K562 (cell line): Measurements from ENCODE around the gene TIMM17B. TPM values are rescaled to one million over a fixed set of nuclear protein-coding genes. Genes with fewer than 3 reads are reported as not detected.

Experiments used
- ATF6 ChIP-seq: sonication (generic); formaldehyde crosslinking; IDR thresholded peaks from 2 replicates; pipeline ENCODE4 v1.4.0; 2020; ENCODE audit warnings: mild to moderate bottlenecking, missing genetic modification reagents
- ATF7 ChIP-seq: fragments of 450-650 bp; IDR thresholded peaks from 2 replicates; pipeline ENCODE4 v1.7.1; 2014; ENCODE audit warnings: mild to moderate bottlenecking, moderate library complexity
- CLOCK ChIP-seq: fragments of 250-450 bp; sonication (Bioruptor Pico); IDR thresholded peaks from 2 replicates; pipeline ENCODE4 v1.4.0; 2020; ENCODE audit warnings: mild to moderate bottlenecking, moderate library complexity, borderline replicate concordance
- CREM ChIP-seq: IDR thresholded peaks from 2 replicates; pipeline ENCODE4 v1.6.1; 2014; ENCODE audit warnings: antibody characterized with exemption, low read depth
- FOXJ2 ChIP-seq: fragments of 200-800 bp; sonication (Bioruptor generic); IDR thresholded peaks from 2 replicates; pipeline ENCODE4 v1.6.1; 2016; ENCODE audit warnings: missing genetic modification characterization, missing compliant biosample characterization
- HEY1 ChIP-seq: fragments of 250-450 bp; sonication (Bioruptor Pico); IDR thresholded peaks from 2 replicates; pipeline ENCODE4 v1.5.0; 2020; ENCODE audit warnings: mild to moderate bottlenecking, moderate library complexity, borderline replicate concordance
- NBN ChIP-seq: fragments of 450-650 bp; IDR thresholded peaks from 2 replicates; pipeline ENCODE4 v1.6.1; 2016; ENCODE audit warnings: low read depth, mild to moderate bottlenecking
- NCOA2 ChIP-seq, 2 experiments: fragments of 450-650 bp; IDR thresholded peaks; 2 replicates each; pipeline ENCODE4 v1.6.1; 2018; ENCODE audit warnings: mild to moderate bottlenecking in 2 of 2, moderate library complexity in 1 of 2; ENCODE audit not compliant: partially characterized antibody in 2 of 2
- NR4A1 ChIP-seq, 2 experiments: fragments of 250-450 bp in 1 of 2; fragments of 450-650 bp in 1 of 2; sonication (Bioruptor Pico) in 1 of 2; IDR thresholded peaks; 2 replicates each; pipeline versions ENCODE4 v1.4.0 to v1.6.1; 2016 to 2020; ENCODE audit warnings: mild to moderate bottlenecking in 2 of 2, missing compliant biosample characterization in 1 of 2, missing genetic modification characterization in 1 of 2, moderate library complexity in 1 of 2
- PKNOX1 ChIP-seq: fragments of 450-650 bp; IDR thresholded peaks from 2 replicates; pipeline ENCODE4 v1.6.1; 2016
- POLR2AphosphoS5 ChIP-seq: IDR thresholded peaks from 2 replicates; pipeline ENCODE4 v1.6.1; 2011; ENCODE audit warnings: mild to moderate bottlenecking, low read depth, low read length, moderate library complexity; ENCODE audit not compliant: control insufficient read depth, insufficient read depth
- RBFOX2 ChIP-seq: fragments of 200-400 bp; formaldehyde crosslinking; IDR thresholded peaks from 2 replicates; pipeline ENCODE4 v1.6.1; 2017; ENCODE audit warnings: low read depth, mild to moderate bottlenecking, low read length, moderate library complexity
- RBM14 ChIP-seq: fragments of 200-400 bp; formaldehyde crosslinking; IDR thresholded peaks from 2 replicates; pipeline ENCODE4 v1.6.1; 2018; ENCODE audit warnings: low read depth, mild to moderate bottlenecking, low read length, moderate library complexity, borderline replicate concordance; ENCODE audit not compliant: insufficient read depth
- SAFB2 ChIP-seq: fragments of 200-400 bp; formaldehyde crosslinking; IDR thresholded peaks from 2 replicates; pipeline ENCODE4 v1.6.1; 2018; ENCODE audit warnings: borderline replicate concordance, low read length, low read depth, moderate library complexity; ENCODE audit not compliant: severe bottlenecking
- SIN3B ChIP-seq: fragments of 450-650 bp; IDR thresholded peaks from 2 replicates; pipeline ENCODE4 v1.6.1; 2017; ENCODE audit warnings: low read depth, mild to moderate bottlenecking, moderate library complexity
- STAG1 ChIP-seq: sonication (generic); formaldehyde crosslinking; IDR thresholded peaks from 2 replicates; pipeline ENCODE4 v1.5.0; 2020; ENCODE audit warnings: missing genetic modification reagents, borderline replicate concordance
- TARDBP ChIP-seq: fragments of 450-650 bp; IDR thresholded peaks from 2 replicates; pipeline ENCODE4 v1.6.1; 2016
- TBL1XR1 ChIP-seq, 2 experiments: IDR thresholded peaks; 2 replicates each; pipeline ENCODE4 v1.6.1; 2012; ENCODE audit warnings: improper control_type of control experiment in 2 of 2, low read length in 2 of 2, mild to moderate bottlenecking in 1 of 2
- TBP ChIP-seq: optimal IDR thresholded peaks from 2 replicates; pipeline ENCODE3; 2011; ENCODE audit warnings: low read depth, low read length, improper control_type of control experiment
- YBX1 ChIP-seq: fragments of 450-650 bp; IDR thresholded peaks from 2 replicates; pipeline ENCODE4 v1.7.1; 2016; ENCODE audit warnings: mild to moderate bottlenecking
- ZNF311 ChIP-seq: fragments of 250-450 bp; sonication (Bioruptor Pico); IDR thresholded peaks from 2 replicates; pipeline ENCODE4 v1.4.0; 2020; ENCODE audit warnings: mild to moderate bottlenecking, moderate library complexity
- ZNF316 ChIP-seq: fragments of 450-650 bp; IDR thresholded peaks from 2 replicates; pipeline ENCODE4 v1.6.1; 2016
- ZNF41 ChIP-seq: fragments of 250-450 bp; sonication (Bioruptor Pico); conservative IDR thresholded peaks from 2 replicates; pipeline ENCODE4 v1.4.0; 2020; ENCODE audit warnings: mild to moderate bottlenecking
- ZNF436 ChIP-seq: fragments of 250-450, 450-650 bp; sonication (Bioruptor Pico); formaldehyde crosslinking; IDR thresholded peaks from 2 replicates; pipeline ENCODE4 v1.7.0; 2020; ENCODE audit warnings: mild to moderate bottlenecking
- polyA plus RNA-seq, 8 experiments: library from polyadenylated mRNA; depleted of rRNA in 4 of 8; stranded (reverse) in 5 of 8; unstranded in 3 of 8; fragments of >200 nt; fragmentation: Nextera tagmentation in 2 of 8; fragmentation: Illumina TruSeq in 1 of 8; extraction: Ambion mirVana in 2 of 8; extraction: Trizol in 1 of 8; gene quantifications; 2 replicates each; pipeline versions ENCODE4 v1.2.1 to v1.2.3, GENCODE V29; 2011 to 2014; ENCODE audit warnings: inconsistent platforms in 1 of 8, missing spikeins in 1 of 8
- total RNA-seq, 7 experiments: library from RNA; depleted of rRNA in 6 of 7; stranded (reverse); fragments of >200 nt in 6 of 7; fragmentation: Illumina TruSeq in 2 of 7; extraction: Trizol in 2 of 7; gene quantifications; 2 replicates each; pipeline versions ENCODE4 v1.2.1 to v1.2.3, GENCODE V29; 2011 to 2021; ENCODE audit warnings: low replicate concordance in 1 of 7

TIMM17B gene
- total and polyA plus RNA-seq, 9 of the 15 experiments (the other 6 are each of a cell fraction or from before 2014, with no cell fraction given), result 9.9 to 184 (median 115) TPM

- TF ChIP-seq NCOA2 (IDR thresholded peaks at IDR 0.05; ENCODE audit: partially characterized antibody in 2 of 2) (no peak), TARDBP (no peak), ZNF316 (no peak), YBX1 (no peak), HEY1 (CRISPR knock-in tag) (no peak), ZNF436 (CRISPR knock-in tag) (no peak), CLOCK (no peak), FOXJ2 (tag) (peak; percentile 5; the same call in 1 of the 2 replicates), NBN (no peak), TBL1XR1 (IDR thresholded peaks at IDR 0.05; ENCODE audit: low read length in 2 of 2) (peak in 1 of 2 experiments; percentile 38; a peak in 1 of 4 replicates), PKNOX1 (peak; percentile 96), SIN3B (0 out of 2 replicates have a peak, but pooled peaks have one; percentile 15), SAFB2 (no peak), ZNF311 (no peak), RBFOX2 (peak; percentile 96), POLR2AphosphoS5 (peak; percentile 68), ZNF41 (no peak), CREM (peak; percentile 90), TBP (peak; percentile 88), RBM14 (no peak), STAG1 (CRISPR knock-in tag) (no peak), ATF7 (peak; percentile 99), ATF6 (CRISPR knock-in tag) (no peak), NR4A1 (CRISPR knock-in tag; IDR thresholded peaks at IDR 0.05) (no peak), NR4A1 (tag; IDR thresholded peaks at IDR 0.05) (no peak)
Observed at GRCh38 chrX:48897625-48898306, at the start of gene TIMM17B, which contains the start of gene PQBP1 (continued).
